Fibroblast of mammary gland (primary cell): ENCODE data around the gene KCNK10.

ENCODE experiments used
- DNase-seq: peaks from one replicate; pipeline ENCODE4 v3.0.0-alpha.2; 2010; ENCODE audit warnings: low read depth
- H3K4me3 ChIP-seq: 2 replicates; pipeline ENCODE4 v1.5.1; 2011; ENCODE audit warnings: low read depth, mild to moderate bottlenecking, low read length, moderate library complexity; ENCODE audit not compliant: control insufficient read depth
- TF ChIP-seq, protein P1 (sequence below): conservative IDR thresholded peaks from 2 replicates; pipeline ENCODE4 v1.5.1; 2011; ENCODE audit warnings: low read depth, low read length, inconsistent platforms; ENCODE audit not compliant: control insufficient read depth, insufficient read depth

Gene KCNK10

DNA sequence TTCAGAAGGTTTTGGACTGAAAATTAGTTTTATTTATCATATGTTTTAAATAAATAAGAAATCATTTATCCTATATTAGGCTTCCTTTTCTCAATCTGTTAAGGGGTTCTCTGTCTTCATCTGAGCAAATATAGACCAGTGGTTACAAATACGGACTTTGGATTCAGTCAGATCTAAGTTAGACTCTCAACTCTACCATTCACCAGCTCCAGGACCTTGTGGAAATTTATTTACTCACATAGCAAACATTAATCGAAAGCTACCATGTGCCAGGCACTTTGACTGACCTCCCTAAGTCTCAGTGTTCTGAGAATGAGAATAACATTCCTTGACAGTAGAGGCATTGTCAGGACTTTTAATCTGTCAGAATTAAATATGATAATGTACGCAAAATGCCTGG is 22.3 kb downstream of the KCNK10 start:
- TF ChIP-seq, protein P1, sequence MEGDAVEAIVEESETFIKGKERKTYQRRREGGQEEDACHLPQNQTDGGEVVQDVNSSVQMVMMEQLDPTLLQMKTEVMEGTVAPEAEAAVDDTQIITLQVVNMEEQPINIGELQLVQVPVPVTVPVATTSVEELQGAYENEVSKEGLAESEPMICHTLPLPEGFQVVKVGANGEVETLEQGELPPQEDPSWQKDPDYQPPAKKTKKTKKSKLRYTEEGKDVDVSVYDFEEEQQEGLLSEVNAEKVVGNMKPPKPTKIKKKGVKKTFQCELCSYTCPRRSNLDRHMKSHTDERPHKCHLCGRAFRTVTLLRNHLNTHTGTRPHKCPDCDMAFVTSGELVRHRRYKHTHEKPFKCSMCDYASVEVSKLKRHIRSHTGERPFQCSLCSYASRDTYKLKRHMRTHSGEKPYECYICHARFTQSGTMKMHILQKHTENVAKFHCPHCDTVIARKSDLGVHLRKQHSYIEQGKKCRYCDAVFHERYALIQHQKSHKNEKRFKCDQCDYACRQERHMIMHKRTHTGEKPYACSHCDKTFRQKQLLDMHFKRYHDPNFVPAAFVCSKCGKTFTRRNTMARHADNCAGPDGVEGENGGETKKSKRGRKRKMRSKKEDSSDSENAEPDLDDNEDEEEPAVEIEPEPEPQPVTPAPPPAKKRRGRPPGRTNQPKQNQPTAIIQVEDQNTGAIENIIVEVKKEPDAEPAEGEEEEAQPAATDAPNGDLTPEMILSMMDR, result no peak
- H3K4me3 ChIP-seq, result no peak overlapping the region

DNA sequence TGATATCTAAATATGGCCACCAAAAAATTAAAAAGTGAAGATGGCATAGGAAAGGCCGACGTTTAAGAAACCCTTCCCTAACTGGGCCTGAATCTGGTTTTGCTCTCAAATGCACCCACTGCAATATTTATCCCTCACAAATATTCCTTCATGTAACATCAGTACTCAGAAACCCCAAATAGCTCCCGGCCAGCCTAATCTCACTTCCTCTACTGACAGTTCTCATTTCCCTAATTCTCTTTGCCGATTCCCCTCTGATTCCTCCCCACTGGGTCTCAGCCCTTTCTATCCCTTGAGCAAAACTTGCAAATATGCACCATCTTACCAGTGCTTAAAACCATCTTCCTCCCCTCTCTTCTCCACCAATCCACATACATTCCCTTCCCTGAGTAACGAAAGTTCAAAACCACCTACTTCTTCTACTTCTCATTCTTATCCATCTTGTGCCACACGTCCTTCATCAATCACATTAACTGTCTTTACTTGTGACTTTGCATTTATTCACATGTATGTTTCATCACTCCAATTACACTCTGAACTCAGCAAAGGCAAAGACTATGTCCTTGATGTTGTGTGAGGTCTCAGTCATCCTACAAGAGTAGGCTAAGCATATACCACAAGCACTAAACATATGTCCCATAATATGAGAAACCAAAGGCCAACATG is 23.1 kb downstream of the KCNK10 start:
- DNase-seq, result no peak
- no peak overlapping the region for H3K4me3 ChIP-seq
- TF ChIP-seq, protein P1, result no peak

More for the DNA sequence above, 22.3 kb downstream of the KCNK10 start:
- no peak for DNase-seq

DNA sequence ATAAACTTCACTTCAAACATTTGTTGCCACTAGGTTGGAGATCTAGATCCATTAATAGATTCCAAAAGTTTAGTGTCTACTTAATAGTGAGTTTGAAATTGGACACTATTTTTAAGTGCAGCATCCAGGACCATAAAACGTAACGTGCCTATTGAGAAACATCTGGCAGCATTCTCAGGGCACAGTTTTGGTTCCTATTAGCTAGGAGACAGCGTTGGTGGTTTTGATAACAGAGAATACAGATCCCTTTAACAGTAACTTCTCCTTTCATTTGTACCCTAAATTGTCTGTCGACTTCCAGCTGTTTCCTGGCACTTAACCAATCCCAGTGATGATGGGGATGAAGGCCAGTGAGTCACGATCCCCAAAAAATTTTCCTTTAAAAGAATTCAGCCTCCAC is 25.8 kb downstream of the KCNK10 start:
- no peak overlapping the region for H3K4me3 ChIP-seq
- TF ChIP-seq, protein P1, result no peak
- no peak for DNase-seq

DNA sequence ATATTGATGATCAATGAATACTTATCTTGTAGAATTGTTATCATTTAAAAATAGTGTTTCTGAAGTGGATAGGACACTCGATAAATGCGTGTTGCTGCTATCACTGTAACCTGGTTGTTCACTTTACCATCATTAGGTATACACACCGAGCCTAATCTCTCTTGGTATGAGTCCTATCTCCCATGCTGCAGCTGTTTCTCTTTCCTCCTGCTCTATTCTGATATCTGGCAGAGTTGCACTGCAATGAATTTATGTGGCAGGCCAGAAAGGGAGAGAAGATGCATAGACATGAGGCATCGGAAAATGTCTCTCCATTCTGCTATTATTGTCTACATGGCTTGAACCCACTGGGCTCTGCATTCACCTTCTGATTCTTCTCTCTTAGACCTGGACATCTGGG is 26.7 kb downstream of the KCNK10 start:
- H3K4me3 ChIP-seq, result no peak overlapping the region
- TF ChIP-seq, protein P1, result no peak
- no peak for DNase-seq

DNA sequence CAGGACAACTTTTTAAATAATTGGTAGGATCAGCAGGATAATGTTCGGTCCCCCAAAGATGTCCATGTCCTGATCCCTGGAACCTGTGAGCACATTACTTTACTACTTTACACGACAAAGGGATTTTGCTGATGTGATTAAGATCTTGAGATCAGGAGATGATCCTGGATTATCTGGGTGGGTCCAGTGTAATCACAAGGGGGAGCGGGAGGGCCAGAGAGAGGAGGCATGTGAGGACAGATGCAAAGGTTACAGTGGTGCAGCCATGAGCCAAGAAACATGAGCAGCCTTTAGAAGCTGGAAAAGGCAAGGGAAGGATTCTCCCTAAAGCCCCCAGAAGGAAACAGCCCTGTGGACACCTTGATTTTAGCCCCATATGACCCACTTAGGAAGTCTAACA is 33.1 kb downstream of the KCNK10 start:
- no peak for DNase-seq
- TF ChIP-seq, protein P1, result no peak
- no peak overlapping the region for H3K4me3 ChIP-seq

DNA sequence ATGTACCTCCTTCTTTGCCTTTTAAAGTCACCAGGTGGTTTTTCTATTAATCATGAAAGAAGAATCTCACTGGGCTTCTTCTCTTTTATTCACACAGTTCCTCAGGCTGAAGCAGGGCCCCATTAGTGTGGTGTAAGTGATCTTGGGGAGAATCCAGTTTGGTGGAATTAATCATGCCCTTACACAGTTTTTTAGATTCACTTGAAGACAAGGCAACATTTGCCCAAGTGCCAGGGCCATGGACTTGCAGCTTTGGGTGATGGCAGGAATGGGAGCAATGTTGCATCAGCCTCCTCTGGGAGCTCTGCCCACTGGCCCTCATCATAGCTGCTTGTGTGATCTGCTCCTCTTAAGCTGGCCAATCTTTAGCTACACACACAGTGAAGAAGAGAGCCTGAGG is 33.8 kb downstream of the KCNK10 start:
- TF ChIP-seq, protein P1, result no peak
- no peak overlapping the region for H3K4me3 ChIP-seq
- DNase-seq, result no peak

DNA sequence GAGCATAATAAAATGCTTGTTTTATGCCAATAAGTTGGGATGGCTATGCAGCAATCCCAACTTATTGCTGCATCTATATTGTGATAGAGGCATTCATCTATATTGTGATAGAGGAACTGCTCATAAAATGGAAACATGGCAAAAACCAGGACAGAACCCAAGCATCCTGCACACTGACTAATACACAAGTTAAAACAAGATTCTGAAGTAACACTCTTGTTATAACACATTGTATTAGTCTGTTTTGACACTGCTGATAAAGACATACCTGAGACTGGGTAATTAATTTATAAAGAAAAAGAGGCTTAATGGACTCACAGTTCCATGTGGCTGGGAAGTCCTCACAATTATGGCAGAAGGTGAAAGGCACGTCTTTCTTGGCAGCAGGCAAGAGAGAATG is 36.8 kb downstream of the KCNK10 start:
- DNase-seq, result no peak
- TF ChIP-seq, protein P1, result no peak
- H3K4me3 ChIP-seq, result no peak overlapping the region
